ENCODE results near the gene NINJ1. TPM values are rescaled to one million over a fixed set of nuclear protein-coding genes. Genes with fewer than 3 reads are reported as not detected.
A peak's percentile ranks its signal among the peaks of the same experiment; 100 is the strongest.

NINJ1 gene
- total RNA-seq (ENCODE audit: low replicate concordance): 3.9 and 27.3 TPM in 2 replicates

- peak within 1 kb of the TSS; percentile 88 for H3K4me3 Mint-ChIP-seq
- H3K27me3 Mint-ChIP-seq (ENCODE audit: insufficient read depth, low read depth): peaks cover 12% of the 10 kb centered on the region
- Histone ChIP-seq H3K36me3 (no peaks in the 10 kb centered on the region), H3K9ac (peak within 1 kb of the TSS; percentile 38), H3K4me1 (peaks cover 13% of the 10 kb centered on the region), H3K4me2 (peak within 1 kb of the TSS; percentile 84), H4K20me1 (ENCODE audit: low read depth) (peaks cover 4% of the 10 kb centered on the region), H3K27ac (no peak within 1 kb of the TSS), H3K4me3 (peak within 1 kb of the TSS; percentile 80), H3K79me2 (ENCODE audit: low read depth) (no peaks in the 10 kb centered on the region), H3K9me3 (ENCODE audit: low read depth) (no peaks in the 10 kb centered on the region), H3F3A (ENCODE audit: low read depth) (no peaks in the 10 kb centered on the region), H3K27me3 (peaks cover 15% of the 10 kb centered on the region), H2AFZ (replicated peaks) (peak within 1 kb of the TSS; percentile 97)
- TF ChIP-seq EZH2phosphoT487 (IDR thresholded peaks at IDR 0.05) (no peak), EZH2 (IDR thresholded peaks at IDR 0.05) (no peak), CTCF (IDR thresholded peaks at IDR 0.05) (no peak)
- no peaks in the 10 kb centered on the region for H3K9me3 Mint-ChIP-seq
- DNase-seq (ENCODE audit: low spot score): peak; percentile 91
- peak within 1 kb of the TSS; percentile 92 for H3K27ac Mint-ChIP-seq
- peaks cover 17% of the 10 kb centered on the region for H3K4me1 Mint-ChIP-seq
- no peaks in the 10 kb centered on the region for H3K36me3 Mint-ChIP-seq
These were observed at the start of gene NINJ1 for GRCh38 chr9:93134015-93134739. Gene NINJ1 (minus strand): TSS chr9:93134251. CDS start chr9:93134217, 34 bp downstream.

- Mint-ChIP-seq H3K36me3 (peaks cover 6% of the 10 kb centered on the region), H3K4me1 (peaks cover 31% of the 10 kb centered on the region), H3K9me3 (peaks cover 4% of the 10 kb centered on the region), H3K27me3 (ENCODE audit: insufficient read depth, low read depth) (peaks cover 16% of the 10 kb centered on the region), H3K4me3 (peak overlapping the region; percentile 87), H3K27ac (peak overlapping the region; percentile 66)
- peak overlapping the region; percentile 69 for H3K4me3 ChIP-seq
- H3K9ac ChIP-seq: no peak overlapping the region
- no peaks in the 10 kb centered on the region for H3K36me3 ChIP-seq
- peak overlapping the region; percentile 93 for H2AFZ ChIP-seq (replicated peaks)
- no peaks in the 10 kb centered on the region for H3K79me2 ChIP-seq (ENCODE audit: low read depth)
- no peaks in the 10 kb centered on the region for H3F3A ChIP-seq (ENCODE audit: low read depth)
- H3K4me1 ChIP-seq: peaks cover 12% of the 10 kb centered on the region
- no peak for DNase-seq (ENCODE audit: low spot score)
- H3K27ac ChIP-seq: no peak overlapping the region
- no peaks in the 10 kb centered on the region for H3K9me3 ChIP-seq (ENCODE audit: low read depth)
- TF ChIP-seq EZH2phosphoT487 (IDR thresholded peaks at IDR 0.05) (no peak), EZH2 (IDR thresholded peaks at IDR 0.05) (no peak), CTCF (IDR thresholded peaks at IDR 0.05) (no peak)
- H4K20me1 ChIP-seq (ENCODE audit: low read depth): peaks cover 31% of the 10 kb centered on the region
- H3K4me2 ChIP-seq: peak overlapping the region; percentile 98
- peaks cover 53% of the 10 kb centered on the region for H3K27me3 ChIP-seq
These were observed 49.1 kb upstream of the NINJ1 start for GRCh38 chr9:93183131-93183662.

- Histone ChIP-seq H3K4me1 (peaks cover 12% of the 10 kb centered on the region), H3K4me2 (no peak overlapping the region), H3K79me2 (ENCODE audit: low read depth) (no peaks in the 10 kb centered on the region), H4K20me1 (ENCODE audit: low read depth) (peaks cover 25% of the 10 kb centered on the region), H3K27me3 (peaks cover 53% of the 10 kb centered on the region), H3K27ac (no peak overlapping the region), H3F3A (ENCODE audit: low read depth) (no peaks in the 10 kb centered on the region), H3K9me3 (ENCODE audit: low read depth) (no peaks in the 10 kb centered on the region), H3K36me3 (no peaks in the 10 kb centered on the region), H2AFZ (replicated peaks) (no peak overlapping the region), H3K9ac (no peak overlapping the region), H3K4me3 (no peak overlapping the region)
- peaks cover 4% of the 10 kb centered on the region for H3K36me3 Mint-ChIP-seq
- H3K4me3 Mint-ChIP-seq: peak overlapping the region; percentile 87
- H3K4me1 Mint-ChIP-seq: peaks cover 27% of the 10 kb centered on the region
- peaks cover 16% of the 10 kb centered on the region for H3K27me3 Mint-ChIP-seq (ENCODE audit: insufficient read depth, low read depth)
- peaks cover 4% of the 10 kb centered on the region for H3K9me3 Mint-ChIP-seq
- no peak for DNase-seq (ENCODE audit: low spot score)
- TF ChIP-seq EZH2phosphoT487 (IDR thresholded peaks at IDR 0.05) (no peak), EZH2 (IDR thresholded peaks at IDR 0.05) (no peak), CTCF (IDR thresholded peaks at IDR 0.05) (no peak)
- H3K27ac Mint-ChIP-seq: no peak overlapping the region
These were observed 48.5 kb upstream of the NINJ1 start for GRCh38 chr9:93182572-93182971.

All from neural progenitor cell (in vitro differentiated cells).